Measurements from ENCODE around the gene GNAS. TPM values are rescaled to one million over a fixed set of nuclear protein-coding genes. Genes with fewer than 3 reads are reported as not detected.

The GNAS gene
- total RNA-seq, 1 experiment from 2014 or later = 629 TPM

DNA sequence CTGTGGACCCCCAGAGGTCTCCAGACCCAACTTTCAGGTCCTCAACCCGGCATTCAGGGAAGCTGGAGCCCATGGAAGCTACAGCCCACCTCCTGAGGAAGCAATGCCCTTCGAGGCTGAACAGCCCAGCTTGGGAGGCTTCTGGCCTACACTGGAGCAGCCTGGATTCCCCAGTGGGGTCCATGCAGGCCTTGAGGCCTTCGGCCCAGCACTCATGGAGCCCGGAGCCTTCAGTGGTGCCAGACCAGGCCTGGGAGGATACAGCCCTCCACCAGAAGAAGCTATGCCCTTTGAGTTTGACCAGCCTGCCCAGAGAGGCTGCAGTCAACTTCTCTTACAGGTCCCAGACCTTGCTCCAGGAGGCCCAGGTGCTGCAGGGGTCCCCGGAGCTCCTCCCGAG, 950 bp downstream of the GNAS start:
- H3K4me1 Mint-ChIP-seq (ENCODE audit: insufficient read depth, unreplicated experiment) = peaks cover 21% of the 10 kb centered on the region
- TF ChIP-seq, protein P1, sequence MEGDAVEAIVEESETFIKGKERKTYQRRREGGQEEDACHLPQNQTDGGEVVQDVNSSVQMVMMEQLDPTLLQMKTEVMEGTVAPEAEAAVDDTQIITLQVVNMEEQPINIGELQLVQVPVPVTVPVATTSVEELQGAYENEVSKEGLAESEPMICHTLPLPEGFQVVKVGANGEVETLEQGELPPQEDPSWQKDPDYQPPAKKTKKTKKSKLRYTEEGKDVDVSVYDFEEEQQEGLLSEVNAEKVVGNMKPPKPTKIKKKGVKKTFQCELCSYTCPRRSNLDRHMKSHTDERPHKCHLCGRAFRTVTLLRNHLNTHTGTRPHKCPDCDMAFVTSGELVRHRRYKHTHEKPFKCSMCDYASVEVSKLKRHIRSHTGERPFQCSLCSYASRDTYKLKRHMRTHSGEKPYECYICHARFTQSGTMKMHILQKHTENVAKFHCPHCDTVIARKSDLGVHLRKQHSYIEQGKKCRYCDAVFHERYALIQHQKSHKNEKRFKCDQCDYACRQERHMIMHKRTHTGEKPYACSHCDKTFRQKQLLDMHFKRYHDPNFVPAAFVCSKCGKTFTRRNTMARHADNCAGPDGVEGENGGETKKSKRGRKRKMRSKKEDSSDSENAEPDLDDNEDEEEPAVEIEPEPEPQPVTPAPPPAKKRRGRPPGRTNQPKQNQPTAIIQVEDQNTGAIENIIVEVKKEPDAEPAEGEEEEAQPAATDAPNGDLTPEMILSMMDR (IDR thresholded peaks at IDR 0.05; ENCODE audit: unreplicated experiment) = no peak
- ChIA-PET CTCF (interaction anchor here (0.6 to 3.2 kb wide), 12 partner anchors 10 to 1305 kb away, joined by 3 to 21 read pairs (median 4); no protein-coding TSS in a partner anchor), POLR2A (interaction anchor here (1.3 kb wide), 1 partner anchor 203 kb away, joined by 5 read pairs; the partner anchor contains the start of gene STX16)
- no peak overlapping the region for H3K27ac Mint-ChIP-seq (ENCODE audit: low read depth, unreplicated experiment)
- no TSS peak for BruUV-seq (replicated peaks)
- H3K36me3 Mint-ChIP-seq (ENCODE audit: insufficient read depth, unreplicated experiment) = no peaks in the 10 kb centered on the region
- no peaks in the 10 kb centered on the region for H3K9me3 Mint-ChIP-seq (ENCODE audit: unreplicated experiment)
- no peak overlapping the region for H3K4me3 Mint-ChIP-seq (ENCODE audit: unreplicated experiment)
- peaks cover 53% of the 10 kb centered on the region for H3K27me3 Mint-ChIP-seq (ENCODE audit: insufficient read depth, unreplicated experiment)
- no peak for DNase-seq (ENCODE audit: unreplicated experiment)
- intact Hi-C loops (cut with micrococcal nuclease) = loop anchor here (5.0 kb wide), 1 partner anchor 201 kb away; the partner anchor contains the start of gene STX16

DNA sequence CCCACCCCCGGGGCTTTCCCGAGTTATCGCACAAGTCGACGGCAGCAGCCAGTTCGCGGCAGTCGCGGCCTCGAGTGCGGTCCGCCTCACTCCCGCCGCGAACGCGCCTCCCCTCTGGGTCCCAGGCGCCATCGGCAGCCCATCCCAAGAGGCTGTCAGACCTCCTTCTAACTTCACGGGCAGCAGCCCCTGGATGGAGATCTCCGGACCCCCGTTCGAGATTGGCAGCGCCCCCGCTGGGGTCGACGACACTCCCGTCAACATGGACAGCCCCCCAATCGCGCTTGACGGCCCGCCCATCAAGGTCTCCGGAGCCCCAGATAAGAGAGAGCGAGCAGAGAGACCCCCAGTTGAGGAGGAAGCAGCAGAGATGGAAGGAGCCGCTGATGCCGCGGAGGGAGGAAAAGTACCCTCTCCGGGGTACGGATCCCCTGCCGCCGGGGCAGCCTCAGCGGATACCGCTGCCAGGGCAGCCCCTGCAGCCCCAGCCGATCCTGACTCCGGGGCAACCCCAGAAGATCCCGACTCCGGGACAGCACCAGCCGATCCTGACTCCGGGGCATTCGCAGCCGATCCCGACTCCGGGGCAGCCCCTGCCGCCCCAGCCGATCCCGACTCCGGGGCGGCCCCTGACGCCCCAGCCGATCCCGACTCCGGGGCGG, 1.6 kb downstream of the GNAS start:
- TF ChIP-seq, protein P1 (IDR thresholded peaks at IDR 0.05; ENCODE audit: unreplicated experiment) = no peak
- BruUV-seq (replicated peaks) = no TSS peak
- CTCF ChIA-PET = interaction anchor here (0.5 to 3.2 kb wide), 7 partner anchors 9 to 1306 kb away, joined by 3 to 21 read pairs (median 4); no protein-coding TSS in a partner anchor
- H3K27me3 Mint-ChIP-seq (ENCODE audit: insufficient read depth, unreplicated experiment) = peaks cover 58% of the 10 kb centered on the region
- no peaks in the 10 kb centered on the region for H3K9me3 Mint-ChIP-seq (ENCODE audit: unreplicated experiment)
- no peak for DNase-seq (ENCODE audit: unreplicated experiment)
- no peak overlapping the region for H3K4me3 Mint-ChIP-seq (ENCODE audit: unreplicated experiment)
- no peak overlapping the region for H3K27ac Mint-ChIP-seq (ENCODE audit: low read depth, unreplicated experiment)
- H3K36me3 Mint-ChIP-seq (ENCODE audit: insufficient read depth, unreplicated experiment) = no peaks in the 10 kb centered on the region
- intact Hi-C loops (cut with micrococcal nuclease) = loop anchor here (5.0 kb wide), 1 partner anchor 202 kb away; the partner anchor contains the start of gene STX16
- POLR2A ChIA-PET = no interaction called here
- peaks cover 21% of the 10 kb centered on the region for H3K4me1 Mint-ChIP-seq (ENCODE audit: insufficient read depth, unreplicated experiment)

DNA sequence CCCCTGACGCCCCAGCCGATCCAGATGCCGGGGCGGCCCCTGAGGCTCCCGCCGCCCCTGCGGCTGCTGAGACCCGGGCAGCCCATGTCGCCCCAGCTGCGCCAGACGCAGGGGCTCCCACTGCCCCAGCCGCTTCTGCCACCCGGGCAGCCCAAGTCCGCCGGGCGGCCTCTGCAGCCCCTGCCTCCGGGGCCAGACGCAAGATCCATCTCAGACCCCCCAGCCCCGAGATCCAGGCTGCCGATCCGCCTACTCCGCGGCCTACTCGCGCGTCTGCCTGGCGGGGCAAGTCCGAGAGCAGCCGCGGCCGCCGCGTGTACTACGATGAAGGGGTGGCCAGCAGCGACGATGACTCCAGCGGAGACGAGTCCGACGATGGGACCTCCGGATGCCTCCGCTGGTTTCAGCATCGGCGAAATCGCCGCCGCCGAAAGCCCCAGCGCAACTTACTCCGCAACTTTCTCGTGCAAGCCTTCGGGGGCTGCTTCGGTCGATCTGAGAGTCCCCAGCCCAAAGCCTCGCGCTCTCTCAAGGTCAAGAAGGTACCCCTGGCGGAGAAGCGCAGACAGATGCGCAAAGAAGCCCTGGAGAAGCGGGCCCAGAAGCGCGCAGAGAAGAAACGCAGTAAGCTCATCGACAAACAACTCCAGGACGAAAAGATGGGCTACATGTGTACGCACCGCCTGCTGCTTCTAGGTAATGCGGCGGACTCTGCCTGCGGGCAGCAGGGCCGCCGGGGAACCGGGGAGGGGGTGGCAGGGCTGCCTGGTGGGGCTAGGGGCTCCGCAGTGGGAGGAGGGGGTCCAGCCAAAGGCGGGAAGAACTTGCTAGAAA, 2.3 kb downstream of the GNAS start:
- no peak for DNase-seq (ENCODE audit: unreplicated experiment)
- no peaks in the 10 kb centered on the region for H3K9me3 Mint-ChIP-seq (ENCODE audit: unreplicated experiment)
- BruUV-seq (replicated peaks) = no TSS peak
- H3K27me3 Mint-ChIP-seq (ENCODE audit: insufficient read depth, unreplicated experiment) = peaks cover 52% of the 10 kb centered on the region
- no peaks in the 10 kb centered on the region for H3K36me3 Mint-ChIP-seq (ENCODE audit: insufficient read depth, unreplicated experiment)
- no peak overlapping the region for H3K27ac Mint-ChIP-seq (ENCODE audit: low read depth, unreplicated experiment)
- CTCF ChIA-PET = interaction anchor here (0.6 kb wide), 1 partner anchor 75 kb away, joined by 3 read pairs; no protein-coding TSS in a partner anchor
- H3K4me1 Mint-ChIP-seq (ENCODE audit: insufficient read depth, unreplicated experiment) = peaks cover 15% of the 10 kb centered on the region
- intact Hi-C loops (cut with micrococcal nuclease) = loop anchor here (5.0 kb wide), 1 partner anchor 203 kb away; the partner anchor contains the start of gene STX16
- POLR2A ChIA-PET = no interaction called here
- no peak overlapping the region for H3K4me3 Mint-ChIP-seq (ENCODE audit: unreplicated experiment)
- TF ChIP-seq, protein P1 (IDR thresholded peaks at IDR 0.05; ENCODE audit: unreplicated experiment) = no peak
